SKM-1 treated with dmso at 0.1 percent for 144 hours (cell line): ENCODE data around the gene ANO9.

Experiments used
- DNase-seq: peaks from one replicate; lab custom pipeline; 2025; ENCODE audit not compliant: unreplicated experiment; lab: John Stamatoyannopoulos, UW

The ANO9 gene

GRCh38 chr11:387193-387793, 54.5 kb downstream of the ANO9 start:
- no peak for DNase-seq

- no peak for DNase-seq
Measured at GRCh38 chr11:386483-386882, 55.3 kb downstream of the ANO9 start.

GRCh38 chr11:385594-386351, 56.0 kb downstream of the ANO9 start:
- no peak for DNase-seq

GRCh38 chr11:384511-384910, 57.3 kb downstream of the ANO9 start:
- no peak for DNase-seq

GRCh38 chr11:383431-383830, 58.4 kb downstream of the ANO9 start:
- DNase-seq: no peak

GRCh38 chr11:382081-382629, 59.7 kb downstream of the ANO9 start:
- DNase-seq: no peak

GRCh38 chr11:381501-382072, 60.2 kb downstream of the ANO9 start:
- DNase-seq: no peak

GRCh38 chr11:380996-381395, 60.8 kb downstream of the ANO9 start:
- DNase-seq: no peak

- no peak for DNase-seq
Measured at GRCh38 chr11:380491-380890, 61.3 kb downstream of the ANO9 start.

- no peak for DNase-seq
Measured at GRCh38 chr11:380095-380480, 61.7 kb downstream of the ANO9 start.

- DNase-seq: no peak
Measured at GRCh38 chr11:379205-380094, 62.4 kb downstream of the ANO9 start.

- no peak for DNase-seq
Measured at GRCh38 chr11:377883-378500, 63.8 kb downstream of the ANO9 start.

GRCh38 chr11:377174-377865, 64.5 kb downstream of the ANO9 start:
- DNase-seq: no peak

- no peak for DNase-seq
Measured at GRCh38 chr11:376531-377173, 65.2 kb downstream of the ANO9 start.

GRCh38 chr11:375065-376025, 66.5 kb downstream of the ANO9 start:
- DNase-seq: no peak

GRCh38 chr11:373716-374551, 67.9 kb downstream of the ANO9 start:
- no peak for DNase-seq

- DNase-seq: no peak
Measured at GRCh38 chr11:372809-373715, 68.7 kb downstream of the ANO9 start.
